Panc1 (cell line): ENCODE data around the gene HILPDA. TPM values are rescaled to one million over a fixed set of nuclear protein-coding genes. Genes with fewer than 3 reads are reported as not detected.

ENCODE experiments used
- ATAC-seq: fragments of 200-7000 bp; cut with Tn5 transposase; 2 replicates; pipeline ENCODE4 v1.9.1; 2020; ENCODE audit warnings: mild to moderate bottlenecking, moderate library complexity
- BruUV-seq: library from RNA; stranded (reverse); fragments of 400-500 nt; replicated peaks from 2 replicates; lab custom pipeline; 2021; lab: Mats Ljungman, UMichigan
- CTCF ChIA-PET: fragments of 300-600 bp; sonication (Branson Sonifier 250); formaldehyde crosslinking; loops from one replicate; lab custom pipeline; 2022; ENCODE audit warnings: antibody characterized with exemption; lab: Charles Lee
- POLR2A ChIA-PET: fragments of 300-600 bp; sonication (Branson Sonifier 250); formaldehyde crosslinking; loops from one replicate; lab custom pipeline; 2022; ENCODE audit warnings: antibody characterized with exemption; lab: Charles Lee
- DNase-seq: peaks from one replicate; pipeline ENCODE4 v3.0.0-alpha.2; 2010; ENCODE audit warnings: low read depth, low spot score
- H3K27ac ChIP-seq: 2 replicates; pipeline ENCODE4 v1.5.1; 2011; ENCODE audit warnings: mild to moderate bottlenecking, low read length, inconsistent platforms
- H3K27me3 ChIP-seq: fragments of 200-500 bp; sonication (Bioruptor generic); 2 replicates; pipeline ENCODE4 v1.6.0; 2014; ENCODE audit warnings: low read length, inconsistent platforms; ENCODE audit not compliant: control insufficient read depth, insufficient read depth
- H3K36me3 ChIP-seq: fragments of 200-500 bp; sonication (Bioruptor generic); 2 replicates; pipeline ENCODE4 v1.5.1; 2014; ENCODE audit warnings: inconsistent platforms, mild to moderate bottlenecking, low read length, moderate library complexity; ENCODE audit not compliant: control insufficient read depth, insufficient read depth
- H3K4me1 ChIP-seq: 2 replicates; pipeline ENCODE4 v1.5.1; 2011; ENCODE audit warnings: inconsistent platforms, mild to moderate bottlenecking, low read length, moderate library complexity; ENCODE audit not compliant: control insufficient read depth, insufficient read depth
- H3K4me3 ChIP-seq, 2 experiments: 2 replicates each; pipeline ENCODE4 v1.5.1; 2011 to 2012; ENCODE audit warnings: low read depth in 2 of 2, low read length in 2 of 2, mild to moderate bottlenecking in 2 of 2, inconsistent platforms in 1 of 2, moderate library complexity in 1 of 2
- H3K9me3 ChIP-seq: fragments of 200-500 bp; sonication (Bioruptor generic); 2 replicates; pipeline ENCODE4 v1.5.1; 2014; ENCODE audit warnings: low read depth, mild to moderate bottlenecking, inconsistent platforms, low read length, moderate library complexity; ENCODE audit not compliant: control insufficient read depth, insufficient read depth
- POLR2AphosphoS5 ChIP-seq: IDR thresholded peaks from 2 replicates; pipeline ENCODE4 v1.6.1; 2012; ENCODE audit warnings: mild to moderate bottlenecking, low read depth, low read length, moderate library complexity
- SIN3A ChIP-seq: IDR thresholded peaks from 2 replicates; pipeline ENCODE4 v1.6.1; 2012; ENCODE audit warnings: low read depth, mild to moderate bottlenecking, low read length, moderate library complexity, borderline replicate concordance; ENCODE audit not compliant: insufficient read depth
- TCF7L2 ChIP-seq: IDR thresholded peaks from 2 replicates; pipeline ENCODE4 v1.6.1; 2011; ENCODE audit warnings: mild to moderate bottlenecking, low read depth, low read length, inconsistent platforms
- in situ Hi-C: cut with HindIII; loops from 2 replicates; pipeline ENCODE4 v1.10.0; 2016; ENCODE audit warnings: low sequenced_read_pairs, low pct_unique_long_range_greater_than_20kb
- intact Hi-C: fragments of 100-400 bp; cut with micrococcal nuclease; formaldehyde crosslinking; loops from one replicate; pipeline ENCODE4 v1.10.0; 2022; ENCODE audit not compliant: unreplicated experiment
- total RNA-seq: library from RNA; stranded (reverse); gene quantifications from one replicate; pipeline ENCODE4 v1.2.1, GENCODE V29; 2021; ENCODE audit not compliant: unreplicated experiment
- TF ChIP-seq, protein P1 (sequence below): fragments of 450-650 bp; IDR thresholded peaks from 2 replicates; pipeline ENCODE4 v1.5.1; 2017; ENCODE audit warnings: mild to moderate bottlenecking
- TF ChIP-seq, protein P2 (sequence below), 2 experiments: IDR thresholded peaks; 2 replicates each; pipeline ENCODE4 v1.6.1; 2011 to 2012; ENCODE audit warnings: low read depth in 2 of 2, control low read depth in 1 of 2, low read length in 1 of 2, mild to moderate bottlenecking in 1 of 2, moderate library complexity in 1 of 2; ENCODE audit not compliant: insufficient read depth in 1 of 2

HILPDA gene
- total RNA-seq, 1 experiment from 2014 or later = 70.8 TPM

DNA sequence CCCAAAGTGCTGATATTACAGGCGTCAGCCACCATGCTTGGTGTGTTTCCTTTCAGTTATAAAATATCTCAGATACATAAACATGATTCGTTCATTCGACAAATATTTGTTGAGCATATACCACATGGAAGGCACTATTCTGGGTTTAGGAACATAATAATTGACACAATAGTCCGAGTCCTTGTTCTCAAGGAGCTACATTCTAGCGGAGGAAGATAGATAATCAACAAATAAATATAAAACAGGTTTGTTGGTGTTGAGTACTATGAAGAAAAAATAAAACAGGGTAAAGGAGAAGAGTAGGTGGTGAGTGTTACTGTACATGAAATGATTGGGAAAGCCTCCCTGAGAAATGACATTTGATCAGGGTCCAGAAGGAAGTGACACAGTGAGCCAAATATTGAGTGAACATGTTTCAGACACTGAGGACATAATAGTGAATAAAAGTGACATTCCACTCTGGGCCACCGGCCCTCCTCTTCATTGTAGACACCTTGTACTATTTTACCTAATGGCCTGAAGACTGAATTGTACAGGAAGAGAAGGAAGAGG lies 6.9 kb upstream of the HILPDA start:
- ATAC-seq = no peak

DNA sequence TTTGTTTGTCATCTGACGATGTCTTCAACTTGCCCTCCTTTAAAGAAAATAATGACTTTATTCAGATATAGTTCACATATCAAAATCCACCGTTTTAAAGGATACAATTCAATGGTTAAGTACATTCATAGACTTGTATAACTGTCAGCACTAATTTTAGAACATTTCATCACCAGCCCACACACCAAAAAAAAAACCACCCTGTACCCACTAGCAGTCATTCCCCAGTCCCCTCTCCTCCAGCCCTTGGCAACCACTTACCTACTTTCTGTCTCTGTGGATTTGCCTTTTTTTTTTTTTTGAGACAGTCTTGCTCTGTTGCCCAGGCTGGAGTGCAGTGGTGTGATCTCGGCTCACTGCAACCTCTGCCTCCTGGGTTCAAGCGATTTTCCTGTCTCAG lies 5.3 kb upstream of the HILPDA start:
- in situ Hi-C loops = no loop called here
- intact Hi-C loops = no loop called here
- H3K27me3 ChIP-seq = no peaks in the 10 kb centered on the region
- TF ChIP-seq, protein P1, sequence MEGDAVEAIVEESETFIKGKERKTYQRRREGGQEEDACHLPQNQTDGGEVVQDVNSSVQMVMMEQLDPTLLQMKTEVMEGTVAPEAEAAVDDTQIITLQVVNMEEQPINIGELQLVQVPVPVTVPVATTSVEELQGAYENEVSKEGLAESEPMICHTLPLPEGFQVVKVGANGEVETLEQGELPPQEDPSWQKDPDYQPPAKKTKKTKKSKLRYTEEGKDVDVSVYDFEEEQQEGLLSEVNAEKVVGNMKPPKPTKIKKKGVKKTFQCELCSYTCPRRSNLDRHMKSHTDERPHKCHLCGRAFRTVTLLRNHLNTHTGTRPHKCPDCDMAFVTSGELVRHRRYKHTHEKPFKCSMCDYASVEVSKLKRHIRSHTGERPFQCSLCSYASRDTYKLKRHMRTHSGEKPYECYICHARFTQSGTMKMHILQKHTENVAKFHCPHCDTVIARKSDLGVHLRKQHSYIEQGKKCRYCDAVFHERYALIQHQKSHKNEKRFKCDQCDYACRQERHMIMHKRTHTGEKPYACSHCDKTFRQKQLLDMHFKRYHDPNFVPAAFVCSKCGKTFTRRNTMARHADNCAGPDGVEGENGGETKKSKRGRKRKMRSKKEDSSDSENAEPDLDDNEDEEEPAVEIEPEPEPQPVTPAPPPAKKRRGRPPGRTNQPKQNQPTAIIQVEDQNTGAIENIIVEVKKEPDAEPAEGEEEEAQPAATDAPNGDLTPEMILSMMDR = no peak
- TF ChIP-seq TCF7L2 (no peak), POLR2AphosphoS5 (no peak), SIN3A (no peak)
- TF ChIP-seq, protein P2, sequence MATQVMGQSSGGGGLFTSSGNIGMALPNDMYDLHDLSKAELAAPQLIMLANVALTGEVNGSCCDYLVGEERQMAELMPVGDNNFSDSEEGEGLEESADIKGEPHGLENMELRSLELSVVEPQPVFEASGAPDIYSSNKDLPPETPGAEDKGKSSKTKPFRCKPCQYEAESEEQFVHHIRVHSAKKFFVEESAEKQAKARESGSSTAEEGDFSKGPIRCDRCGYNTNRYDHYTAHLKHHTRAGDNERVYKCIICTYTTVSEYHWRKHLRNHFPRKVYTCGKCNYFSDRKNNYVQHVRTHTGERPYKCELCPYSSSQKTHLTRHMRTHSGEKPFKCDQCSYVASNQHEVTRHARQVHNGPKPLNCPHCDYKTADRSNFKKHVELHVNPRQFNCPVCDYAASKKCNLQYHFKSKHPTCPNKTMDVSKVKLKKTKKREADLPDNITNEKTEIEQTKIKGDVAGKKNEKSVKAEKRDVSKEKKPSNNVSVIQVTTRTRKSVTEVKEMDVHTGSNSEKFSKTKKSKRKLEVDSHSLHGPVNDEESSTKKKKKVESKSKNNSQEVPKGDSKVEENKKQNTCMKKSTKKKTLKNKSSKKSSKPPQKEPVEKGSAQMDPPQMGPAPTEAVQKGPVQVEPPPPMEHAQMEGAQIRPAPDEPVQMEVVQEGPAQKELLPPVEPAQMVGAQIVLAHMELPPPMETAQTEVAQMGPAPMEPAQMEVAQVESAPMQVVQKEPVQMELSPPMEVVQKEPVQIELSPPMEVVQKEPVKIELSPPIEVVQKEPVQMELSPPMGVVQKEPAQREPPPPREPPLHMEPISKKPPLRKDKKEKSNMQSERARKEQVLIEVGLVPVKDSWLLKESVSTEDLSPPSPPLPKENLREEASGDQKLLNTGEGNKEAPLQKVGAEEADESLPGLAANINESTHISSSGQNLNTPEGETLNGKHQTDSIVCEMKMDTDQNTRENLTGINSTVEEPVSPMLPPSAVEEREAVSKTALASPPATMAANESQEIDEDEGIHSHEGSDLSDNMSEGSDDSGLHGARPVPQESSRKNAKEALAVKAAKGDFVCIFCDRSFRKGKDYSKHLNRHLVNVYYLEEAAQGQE (IDR thresholded peaks at IDR 0.05; ENCODE audit: insufficient read depth in 1 of 2, low read depth in 2 of 2, low read length in 1 of 2) = no peak
- H3K9me3 ChIP-seq = no peaks in the 10 kb centered on the region
- H3K36me3 ChIP-seq = no peaks in the 10 kb centered on the region
- no peak overlapping the region for H3K4me3 ChIP-seq
- ATAC-seq (no peak), DNase-seq (no peak)
- peaks cover 36% of the 10 kb centered on the region for H3K4me1 ChIP-seq
- ChIA-PET POLR2A (no interaction called here), CTCF (no interaction called here)
- H3K27ac ChIP-seq = peak overlapping the region; percentile 52; the same call in 1 of the 2 replicates
- BruUV-seq = no TSS peak

More for the DNA sequence above, 6.9 kb upstream of the HILPDA start:
- TF ChIP-seq, protein P2 (IDR thresholded peaks at IDR 0.05; ENCODE audit: insufficient read depth in 1 of 2, low read depth in 2 of 2, low read length in 1 of 2) = no peak
- TF ChIP-seq, protein P1 = no peak
- no peak for TF ChIP-seq SIN3A
- no TSS peak for BruUV-seq
- Histone ChIP-seq H3K36me3 (no peaks in the 10 kb centered on the region), H3K4me1 (peaks cover 30% of the 10 kb centered on the region), H3K9me3 (no peaks in the 10 kb centered on the region), H3K4me3 (no peak overlapping the region), H3K27ac (peak overlapping the region; percentile 76; the same call in 1 of the 2 replicates), H3K27me3 (no peaks in the 10 kb centered on the region)
- POLR2A ChIA-PET = interaction anchor here (0.6 kb wide), 1 partner anchor 14 kb away, joined by 3 read pairs; no protein-coding TSS in a partner anchor
- intact Hi-C loops (no loop called here), in situ Hi-C loops (no loop called here)
- CTCF ChIA-PET = interaction anchor here (0.9 kb wide), 1 partner anchor 13 kb away, joined by 3 read pairs; no protein-coding TSS in a partner anchor
- no peak for DNase-seq
